ENCODE data around the gene GNG12. TPM values are rescaled to one million over a fixed set of nuclear protein-coding genes. Genes with fewer than 3 reads are reported as not detected.

The GNG12 gene
- total RNA-seq, 1 experiment from 2014 or later, result 23.7 TPM

- no peaks in the 10 kb centered on the region for H3K36me3 Mint-ChIP-seq
- H3K4me1 Mint-ChIP-seq, result peaks cover 15% of the 10 kb centered on the region
- no peak overlapping the region for H3K4me3 Mint-ChIP-seq
- DNase-seq (ENCODE audit: low spot score) (no peak), ATAC-seq (no peak)
- H3K9me3 Mint-ChIP-seq, result no peaks in the 10 kb centered on the region
- peak overlapping the region; percentile 1; the same call in 1 of the 2 replicates for H3K27ac Mint-ChIP-seq
- no peaks in the 10 kb centered on the region for H3K27me3 Mint-ChIP-seq (ENCODE audit: low read depth)
- no peak for TF ChIP-seq IRF1 (CRISPR knock-in tag; IDR thresholded peaks at IDR 0.05)
- TF ChIP-seq ERG (CRISPR knock-in tag; IDR thresholded peaks at IDR 0.05), result no peak
- no peak for TF ChIP-seq FOXP4 (CRISPR knock-in tag; IDR thresholded peaks at IDR 0.05)
- TF ChIP-seq CTCF (IDR thresholded peaks at IDR 0.05), result no peak
- no peak for TF ChIP-seq TEAD4 (CRISPR knock-in tag; IDR thresholded peaks at IDR 0.05)
- no peak for TF ChIP-seq ZSCAN18 (CRISPR knock-in tag; IDR thresholded peaks at IDR 0.05)
- no peak for TF ChIP-seq NFE2L1 (CRISPR knock-in tag; IDR thresholded peaks at IDR 0.05)
- TF ChIP-seq ZNF138 (CRISPR knock-in tag; conservative IDR thresholded peaks at IDR 0.05), result no peak
- TF ChIP-seq ZNF512 (CRISPR knock-in tag; IDR thresholded peaks at IDR 0.05; ENCODE audit: borderline replicate concordance), result no peak
- TF ChIP-seq FOXJ3 (CRISPR knock-in tag; IDR thresholded peaks at IDR 0.05; ENCODE audit: borderline replicate concordance), result no peak
- CTCF ChIA-PET, result no interaction called here
- POLR2A ChIA-PET, result no interaction called here
Measured at GRCh38 chr1:67724928-67725560, 108.2 kb downstream of the GNG12 start.

GRCh38 chr1:67723620-67724019, 109.6 kb downstream of the GNG12 start:
- peaks cover 17% of the 10 kb centered on the region for H3K4me1 Mint-ChIP-seq
- CTCF ChIA-PET, result no interaction called here
- ATAC-seq (no peak), DNase-seq (ENCODE audit: low spot score) (no peak)
- no peaks in the 10 kb centered on the region for H3K27me3 Mint-ChIP-seq (ENCODE audit: low read depth)
- no peaks in the 10 kb centered on the region for H3K36me3 Mint-ChIP-seq
- no peak overlapping the region for H3K27ac Mint-ChIP-seq
- no peak overlapping the region for H3K4me3 Mint-ChIP-seq
- H3K9me3 Mint-ChIP-seq, result no peaks in the 10 kb centered on the region
- POLR2A ChIA-PET, result no interaction called here
- TF ChIP-seq GABPB1 (CRISPR knock-in tag; IDR thresholded peaks at IDR 0.05), result no peak
- no peak for TF ChIP-seq SMAD3 (CRISPR knock-in tag; IDR thresholded peaks at IDR 0.05; ENCODE audit: borderline replicate concordance)
- TF ChIP-seq MXD4 (CRISPR knock-in tag; IDR thresholded peaks at IDR 0.05; ENCODE audit: borderline replicate concordance), result no peak
- no peak for TF ChIP-seq MAX (CRISPR knock-in tag; IDR thresholded peaks at IDR 0.05)
- no peak for TF ChIP-seq FOXK1 (CRISPR knock-in tag; IDR thresholded peaks at IDR 0.05)
- no peak for TF ChIP-seq RELA (CRISPR knock-in tag; IDR thresholded peaks at IDR 0.05; ENCODE audit: borderline replicate concordance)
- TF ChIP-seq IRF1 (CRISPR knock-in tag; IDR thresholded peaks at IDR 0.05), result no peak
- no peak for TF ChIP-seq JAZF1 (CRISPR knock-in tag; IDR thresholded peaks at IDR 0.05)
- no peak for TF ChIP-seq ATF2 (CRISPR knock-in tag; IDR thresholded peaks at IDR 0.05; ENCODE audit: borderline replicate concordance, low read depth)
- no peak for TF ChIP-seq FOXP4 (CRISPR knock-in tag; IDR thresholded peaks at IDR 0.05)
- no peak for TF ChIP-seq CREM (CRISPR knock-in tag; IDR thresholded peaks at IDR 0.05)
